ENCODE data around the gene SH3GL3.

- TF ChIP-seq, protein P1, sequence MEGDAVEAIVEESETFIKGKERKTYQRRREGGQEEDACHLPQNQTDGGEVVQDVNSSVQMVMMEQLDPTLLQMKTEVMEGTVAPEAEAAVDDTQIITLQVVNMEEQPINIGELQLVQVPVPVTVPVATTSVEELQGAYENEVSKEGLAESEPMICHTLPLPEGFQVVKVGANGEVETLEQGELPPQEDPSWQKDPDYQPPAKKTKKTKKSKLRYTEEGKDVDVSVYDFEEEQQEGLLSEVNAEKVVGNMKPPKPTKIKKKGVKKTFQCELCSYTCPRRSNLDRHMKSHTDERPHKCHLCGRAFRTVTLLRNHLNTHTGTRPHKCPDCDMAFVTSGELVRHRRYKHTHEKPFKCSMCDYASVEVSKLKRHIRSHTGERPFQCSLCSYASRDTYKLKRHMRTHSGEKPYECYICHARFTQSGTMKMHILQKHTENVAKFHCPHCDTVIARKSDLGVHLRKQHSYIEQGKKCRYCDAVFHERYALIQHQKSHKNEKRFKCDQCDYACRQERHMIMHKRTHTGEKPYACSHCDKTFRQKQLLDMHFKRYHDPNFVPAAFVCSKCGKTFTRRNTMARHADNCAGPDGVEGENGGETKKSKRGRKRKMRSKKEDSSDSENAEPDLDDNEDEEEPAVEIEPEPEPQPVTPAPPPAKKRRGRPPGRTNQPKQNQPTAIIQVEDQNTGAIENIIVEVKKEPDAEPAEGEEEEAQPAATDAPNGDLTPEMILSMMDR (IDR thresholded peaks at IDR 0.05; ENCODE audit: low read length) = no peak
- TF ChIP-seq EZH2 (IDR thresholded peaks at IDR 0.05; ENCODE audit: borderline replicate concordance, low read length) = no peak
These were observed 208.1 kb downstream of the SH3GL3 start for GRCh38 chr15:83655237-83655616.
